Tibial nerve (tissue), 3 donors: ENCODE results near the gene CTTNBP2NL.
"Not testable (repeated sequence)": the region's sequence is repeated elsewhere in the genome, so short reads cannot be mapped to it uniquely, and the experiment has no call there.

Experiments used
- CTCF ChIP-seq, 5 experiments: fragments of 200-600 bp in 3 of 5; fragments of 450-650 bp in 2 of 5; sonication (generic) in 3 of 5; IDR thresholded peaks; one replicate each; pipeline ENCODE4 v1.5.1; 2016 to 2019; ENCODE audit warnings: antibody characterized with exemption in 5 of 5, mild to moderate bottlenecking in 3 of 5, moderate library complexity in 2 of 5
- POLR2A ChIP-seq, 2 donors: fragments of 450-650 bp; IDR thresholded peaks; one replicate each; pipeline ENCODE4 v1.6.1; 2017; ENCODE audit warnings: antibody characterized with exemption in 2 of 2, mild to moderate bottlenecking in 2 of 2, moderate library complexity in 2 of 2

- not testable (repeated sequence) for TF ChIP-seq CTCF, POLR2A (IDR thresholded peaks at IDR 0.05)
Observed at GRCh38 chr1:112486063-112486462, 90.0 kb downstream of the CTTNBP2NL start.
